Measurements from ENCODE around the gene EID2. TPM values are rescaled to one million over a fixed set of nuclear protein-coding genes. Genes with fewer than 3 reads are reported as not detected.
A peak's percentile ranks its signal among the peaks of the same experiment; 100 is the strongest.

Gene EID2
- total RNA-seq, 2 donors from 2014 or later: 12.9 to 13.0 TPM

GRCh38 chr19:39508629-39509028 is 31.3 kb downstream of the EID2 start:
- DNase-seq (ENCODE audit: low spot score): no peak
- intact Hi-C loops (cut with DNase I): loop anchor here in 1 of 2 donors (5.0 kb wide), 1 partner anchor 1016 kb away; no protein-coding TSS in a partner anchor

- intact Hi-C loops (cut with DNase I): loop anchor here in 1 of 2 donors (5.0 kb wide), 1 partner anchor 1016 kb away; no protein-coding TSS in a partner anchor
- no peak for DNase-seq (ENCODE audit: low spot score)
These were observed 32.1 kb downstream of the EID2 start for GRCh38 chr19:39507715-39508364.

GRCh38 chr19:39506944-39507714 is 32.8 kb downstream of the EID2 start:
- intact Hi-C loops (cut with DNase I): loop anchor here in 1 of 2 donors (5.0 kb wide), 1 partner anchor 1015 kb away; no protein-coding TSS in a partner anchor
- no peak for DNase-seq (ENCODE audit: low spot score)

GRCh38 chr19:39506598-39506943 is 33.4 kb downstream of the EID2 start:
- DNase-seq (ENCODE audit: low spot score): no peak
- intact Hi-C loops (cut with DNase I): loop anchor here in 1 of 2 donors (5.0 kb wide), 1 partner anchor 1014 kb away; no protein-coding TSS in a partner anchor

- intact Hi-C loops (cut with DNase I): no loop called here
- DNase-seq (ENCODE audit: low spot score): peak; percentile 88
These were observed 37.1 kb downstream of the EID2 start for GRCh38 chr19:39502640-39503417.

GRCh38 chr19:39501340-39501739 is 38.6 kb downstream of the EID2 start:
- intact Hi-C loops (cut with DNase I): no loop called here
- DNase-seq (ENCODE audit: low spot score): no peak

GRCh38 chr19:39500543-39500942 is 39.4 kb downstream of the EID2 start:
- DNase-seq (ENCODE audit: low spot score): no peak

GRCh38 chr19:39499932-39500331 is 40.0 kb downstream of the EID2 start:
- intact Hi-C loops (cut with DNase I): no loop called here
- no peak for DNase-seq (ENCODE audit: low spot score)

More at GRCh38 chr19:39500543-39500942, 39.4 kb downstream of the EID2 start:
- intact Hi-C loops (cut with DNase I): no loop called here

GRCh38 chr19:39498798-39499642 is 40.9 kb downstream of the EID2 start, which contains the start of gene DLL3:
DLL3 (plus strand) TSS chr19:39498947; CDS start chr19:39498975, 28 bp downstream.
- no peak for DNase-seq (ENCODE audit: low spot score)
- intact Hi-C loops (cut with DNase I): no loop called here

GRCh38 chr19:39497996-39498797 is 41.8 kb downstream of the EID2 start:
- no peak for DNase-seq (ENCODE audit: low spot score)
- intact Hi-C loops (cut with DNase I): no loop called here

GRCh38 chr19:39497701-39497995 is 42.3 kb downstream of the EID2 start:
- DNase-seq (ENCODE audit: low spot score): no peak
- intact Hi-C loops (cut with DNase I): no loop called here

- intact Hi-C loops (cut with DNase I): no loop called here
- no peak for DNase-seq (ENCODE audit: low spot score)
These were observed 43.9 kb downstream of the EID2 start for GRCh38 chr19:39496063-39496462.

GRCh38 chr19:39494661-39495060 is 45.3 kb downstream of the EID2 start:
- DNase-seq (ENCODE audit: low spot score): no peak
- intact Hi-C loops (cut with DNase I): no loop called here

GRCh38 chr19:39492788-39493187 is 47.2 kb downstream of the EID2 start:
- DNase-seq (ENCODE audit: low spot score): no peak
- intact Hi-C loops (cut with DNase I): no loop called here

- intact Hi-C loops (cut with DNase I): no loop called here
These were observed 47.7 kb downstream of the EID2 start for GRCh38 chr19:39492225-39492624.

GRCh38 chr19:39489756-39490155 is 50.2 kb downstream of the EID2 start:
- intact Hi-C loops (cut with DNase I): no loop called here
- DNase-seq (ENCODE audit: low spot score): no peak

More at GRCh38 chr19:39492225-39492624, 47.7 kb downstream of the EID2 start:
- no peak for DNase-seq (ENCODE audit: low spot score)

Measured in posterior vena cava (tissue), 2 donors.